ENCODE results near the gene DNAH11. TPM values are rescaled to one million over a fixed set of nuclear protein-coding genes. Genes with fewer than 3 reads are reported as not detected.
"Not testable (repeated sequence)": the region's sequence is repeated elsewhere in the genome, so short reads cannot be mapped to it uniquely, and the experiment has no call there.

The DNAH11 gene
- total RNA-seq, 1 donor from 2014 or later: 0.94 TPM

DNA sequence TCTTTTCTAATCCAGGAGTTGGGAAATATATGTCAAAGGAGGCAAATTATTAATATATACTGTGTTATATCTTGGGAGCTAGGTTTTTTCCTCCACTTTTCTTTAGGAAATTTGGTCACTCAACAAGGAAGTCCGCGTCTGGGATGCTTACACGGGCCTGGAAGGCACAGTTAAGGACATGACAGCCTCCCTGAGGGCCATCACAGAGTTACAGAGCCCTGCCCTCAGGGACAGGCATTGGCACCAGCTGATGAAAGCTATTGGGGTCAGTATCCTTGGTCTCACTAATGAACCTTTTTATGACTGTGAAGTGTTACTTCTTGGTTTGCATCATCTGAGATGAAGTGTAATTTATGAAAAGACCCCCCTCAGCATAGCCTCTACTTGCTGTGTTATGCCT, 74.7 kb downstream of the DNAH11 start:
- no peak for DNase-seq (ENCODE audit: low spot score)

DNA sequence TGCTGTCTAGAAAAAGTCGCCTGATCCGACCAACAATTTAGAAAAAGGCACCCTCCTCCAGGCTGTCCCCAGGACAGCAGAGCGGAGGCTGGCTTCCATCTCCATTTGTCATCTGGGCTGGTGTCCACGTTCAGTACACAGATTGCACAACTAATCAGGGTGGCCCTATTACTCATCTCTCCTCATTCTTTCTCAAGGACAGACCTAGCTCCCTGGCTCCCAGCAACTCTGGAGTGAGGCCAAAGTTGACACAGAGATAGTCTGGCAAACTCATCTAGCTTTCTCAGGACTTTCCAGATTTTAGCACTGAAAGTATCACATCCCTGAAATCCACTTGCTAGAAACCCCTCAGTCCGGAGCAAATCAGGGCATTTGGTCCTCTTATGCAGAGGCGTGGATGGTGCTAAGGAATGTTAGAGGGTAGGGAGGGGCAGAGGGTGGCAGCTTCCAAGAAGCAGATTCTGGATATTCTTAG, 75.1 kb downstream of the DNAH11 start:
- no peak for DNase-seq (ENCODE audit: low spot score)

DNA sequence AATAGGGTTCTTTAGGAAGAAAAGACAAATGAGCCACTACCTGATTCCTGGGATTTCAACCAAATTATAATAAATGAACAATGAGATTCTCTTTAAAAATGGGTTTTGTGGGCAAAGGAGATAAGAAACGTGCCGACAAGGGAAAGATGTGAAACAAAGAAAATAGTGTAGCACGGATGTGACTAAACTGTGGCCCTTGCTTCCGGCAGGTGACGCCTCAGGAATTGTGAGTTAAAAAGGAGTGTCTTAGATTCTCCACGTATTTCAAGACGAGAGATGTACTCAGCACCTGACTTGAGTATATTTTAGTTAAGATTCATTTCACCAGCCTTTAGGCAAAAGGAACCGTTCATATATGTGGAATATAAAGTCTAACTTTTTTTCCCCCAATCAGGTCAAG, 75.9 kb downstream of the DNAH11 start:
- DNase-seq (ENCODE audit: low spot score): no peak

DNA sequence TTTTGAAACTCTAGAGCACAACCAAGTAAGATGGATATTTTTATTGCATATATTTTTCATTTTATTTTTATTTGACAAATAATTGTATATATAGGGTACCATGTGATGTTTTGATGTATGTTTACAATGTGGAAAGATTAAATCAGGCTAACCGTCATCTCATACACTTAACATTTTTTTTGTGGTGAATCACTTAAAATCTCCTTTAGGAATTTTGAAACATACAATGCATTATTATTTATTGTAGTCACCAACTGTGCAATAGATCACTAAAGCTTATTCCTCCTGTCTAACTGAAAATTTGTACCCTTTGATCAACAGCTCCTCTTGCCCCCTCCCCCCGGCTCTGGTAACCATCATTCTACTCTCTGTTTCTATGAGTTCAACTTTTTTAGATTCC, 77.2 kb downstream of the DNAH11 start:
- no peak for DNase-seq (ENCODE audit: low spot score)

DNA sequence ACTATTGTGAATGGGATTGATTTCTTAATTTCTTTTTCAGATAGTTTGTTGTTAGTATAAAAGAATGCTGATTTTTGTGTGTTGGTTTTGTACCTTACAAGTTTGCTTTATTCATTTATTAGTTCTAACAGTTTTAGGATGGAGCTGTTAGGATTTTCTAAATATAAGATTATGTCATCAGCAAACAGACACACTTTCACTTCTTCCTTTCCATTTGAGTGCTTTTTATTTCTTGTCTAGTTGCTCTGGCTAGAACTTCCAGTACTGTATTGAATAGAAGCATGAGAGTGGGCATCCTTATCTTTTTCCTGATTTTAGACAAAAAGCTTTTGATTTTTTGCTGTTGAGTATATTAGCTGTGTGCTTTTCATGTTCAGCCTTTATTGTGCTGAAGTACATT, 81.5 kb downstream of the DNAH11 start:
- no peak for DNase-seq (ENCODE audit: low spot score)

DNA sequence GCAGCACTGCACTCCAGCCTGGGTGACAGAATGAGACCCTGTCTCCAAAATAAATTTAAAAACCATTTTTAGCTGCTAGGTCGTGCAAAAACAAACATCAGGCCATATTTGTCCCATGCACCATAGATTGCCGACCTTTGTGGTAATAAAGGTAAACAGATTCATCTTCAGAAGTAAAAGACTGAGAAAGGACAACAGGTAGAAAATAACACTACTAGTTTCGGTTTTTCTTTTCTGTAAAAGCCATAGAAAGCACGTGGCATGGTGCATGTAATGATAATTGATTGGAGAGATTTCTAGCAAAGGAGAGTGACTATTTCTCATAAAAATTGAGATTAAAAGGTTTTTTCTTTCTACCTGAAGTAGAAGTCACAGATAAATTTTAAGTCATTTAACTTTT, 93.9 kb downstream of the DNAH11 start:
- DNase-seq (ENCODE audit: low spot score): no peak

DNA sequence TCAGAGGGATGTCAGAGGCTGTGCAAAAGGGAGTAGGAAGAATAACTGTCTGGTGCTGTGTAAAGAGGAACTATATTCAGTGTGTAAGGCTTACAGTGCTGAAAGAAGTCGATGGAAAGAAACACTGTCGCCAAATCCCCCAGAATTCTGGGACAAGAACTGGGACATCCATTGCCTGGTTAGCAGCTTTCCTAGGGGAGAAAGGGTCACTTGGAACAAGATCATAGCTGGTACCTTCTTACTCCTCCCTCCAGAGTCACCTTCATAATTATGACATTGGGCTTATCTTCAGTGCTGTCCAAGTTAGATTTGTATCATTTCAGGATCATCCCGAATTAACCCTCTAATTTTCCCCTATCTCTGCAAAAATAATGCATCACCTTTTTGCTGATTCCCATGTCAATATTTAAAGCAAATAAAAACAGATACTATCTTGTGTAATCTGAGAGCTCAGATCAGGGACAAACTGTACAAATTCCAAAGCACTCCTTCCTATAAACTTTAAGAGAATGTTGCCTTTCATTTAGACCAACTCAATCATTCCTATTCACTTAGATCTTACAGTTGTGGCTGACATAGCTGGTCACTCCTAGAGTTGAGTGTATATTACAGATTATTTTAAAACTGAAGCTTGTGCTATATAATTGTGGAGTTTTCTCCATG, 96.5 kb downstream of the DNAH11 start:
- DNase-seq (ENCODE audit: low spot score): no peak

DNA sequence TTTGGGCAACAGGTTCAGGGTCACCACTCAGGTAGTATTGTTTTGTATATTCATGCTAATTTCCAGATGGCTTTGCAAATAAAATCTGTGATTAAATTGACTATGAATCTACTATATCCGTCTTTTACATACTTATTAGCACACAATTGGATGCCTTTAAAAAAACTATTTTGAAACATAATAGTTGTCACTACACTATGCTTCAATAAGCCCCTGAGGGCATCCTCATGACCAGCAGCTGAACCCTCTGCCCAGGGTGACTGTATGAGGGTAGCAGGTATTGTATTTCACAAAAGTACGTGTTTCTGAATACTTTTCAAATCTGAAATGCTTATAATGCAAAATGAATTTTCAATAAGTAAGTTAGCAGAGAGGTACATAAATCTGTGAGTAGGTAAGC, 97.3 kb downstream of the DNAH11 start:
- DNase-seq (ENCODE audit: low spot score): no peak

DNA sequence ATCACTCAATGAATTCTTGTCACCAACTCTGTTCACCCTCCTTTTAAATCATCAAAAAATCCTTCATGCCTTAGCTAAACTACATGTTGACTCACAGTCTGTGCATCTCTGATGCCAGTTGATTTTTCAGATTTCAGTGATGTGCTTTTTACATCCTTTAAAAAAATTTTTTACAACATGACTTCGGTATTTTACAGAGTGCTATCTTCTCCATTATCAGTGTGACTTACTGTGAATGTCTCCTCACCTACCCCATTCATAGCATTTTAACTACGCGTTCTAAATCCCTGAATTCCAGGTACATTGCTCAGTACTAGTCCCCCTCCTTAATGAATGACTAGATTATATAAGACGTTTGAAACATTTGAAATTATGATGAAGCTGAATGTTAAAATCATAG, 98.7 kb downstream of the DNAH11 start:
- no peak for DNase-seq (ENCODE audit: low spot score)

DNA sequence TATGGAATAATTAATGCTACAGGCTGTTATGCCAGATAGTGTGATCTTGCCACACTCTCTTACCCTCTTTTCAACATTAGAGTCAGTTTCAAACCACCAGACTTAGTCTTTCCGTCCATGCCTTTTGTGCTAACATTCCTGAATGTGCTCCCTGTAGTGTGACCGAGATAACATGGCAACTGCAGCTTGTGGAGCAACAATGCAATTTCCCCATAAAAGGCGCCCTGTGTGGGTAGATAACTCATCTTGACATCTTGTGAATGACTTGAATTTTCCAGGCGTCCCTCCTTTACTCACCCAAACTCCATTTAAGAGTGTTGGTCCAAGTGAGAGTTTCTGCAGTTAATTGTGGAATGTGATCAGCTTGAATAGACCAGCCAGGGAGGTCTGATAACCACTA, 99.6 kb downstream of the DNAH11 start:
- no peak for DNase-seq (ENCODE audit: low spot score)

DNA sequence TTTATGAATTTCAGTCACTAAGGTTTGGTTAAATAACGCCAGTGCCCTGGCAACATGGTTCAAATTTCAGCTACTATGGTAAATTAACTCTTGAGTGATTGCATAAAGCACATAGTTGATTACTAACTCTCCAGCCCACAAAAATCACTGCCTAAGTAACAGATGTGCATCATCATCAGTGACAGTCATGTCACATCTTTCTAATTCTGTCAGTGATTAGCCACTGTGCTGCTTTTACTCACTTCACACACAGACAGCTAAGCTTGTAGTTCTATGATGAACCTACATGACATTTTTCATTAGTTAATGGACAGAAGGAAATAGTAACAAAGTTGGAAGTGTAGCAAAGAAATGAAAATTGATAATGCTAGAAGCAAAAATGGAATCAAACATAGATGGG, 108.9 kb downstream of the DNAH11 start:
- DNase-seq (ENCODE audit: low spot score): no peak

DNA sequence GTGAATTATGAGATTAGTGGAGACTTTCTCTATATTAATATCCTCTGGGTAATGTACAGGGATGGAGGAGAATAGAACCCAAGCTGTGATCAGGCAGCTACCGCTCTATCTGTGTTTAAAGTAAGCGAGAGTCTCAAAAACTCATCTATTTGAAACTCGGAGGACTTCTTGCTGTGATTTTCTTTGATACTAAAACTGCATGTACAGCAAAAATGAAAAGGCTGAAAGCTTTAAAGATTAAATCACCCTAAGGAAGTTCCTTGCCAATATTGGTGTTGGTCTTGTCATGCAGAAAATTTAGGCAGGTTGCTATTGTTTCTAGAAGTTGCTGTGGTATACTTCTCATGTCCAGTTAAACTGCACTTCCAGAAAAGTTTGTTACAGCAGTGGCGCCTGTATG, 110.8 kb downstream of the DNAH11 start:
- no peak for DNase-seq (ENCODE audit: low spot score)

DNA sequence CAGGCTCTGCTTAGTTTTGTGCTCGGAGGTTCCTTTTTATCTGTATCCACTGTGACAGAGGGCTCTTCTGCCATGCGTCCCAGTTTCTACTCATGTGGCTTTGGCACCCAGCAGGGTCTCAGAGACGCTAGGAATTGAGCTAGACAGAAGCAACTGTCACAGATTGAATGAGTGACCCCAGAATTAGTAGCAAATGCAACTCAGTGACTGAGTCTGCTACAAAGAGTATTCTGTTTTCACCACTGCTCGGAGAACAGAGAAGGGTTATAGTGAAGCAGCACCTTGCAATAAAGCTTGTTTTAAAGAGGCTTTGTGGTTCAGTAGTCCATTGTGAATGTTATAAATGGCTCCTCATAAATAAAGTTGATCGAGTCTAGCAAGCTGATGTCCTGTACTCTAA, 113.2 kb downstream of the DNAH11 start:
- DNase-seq (ENCODE audit: low spot score): no peak

DNA sequence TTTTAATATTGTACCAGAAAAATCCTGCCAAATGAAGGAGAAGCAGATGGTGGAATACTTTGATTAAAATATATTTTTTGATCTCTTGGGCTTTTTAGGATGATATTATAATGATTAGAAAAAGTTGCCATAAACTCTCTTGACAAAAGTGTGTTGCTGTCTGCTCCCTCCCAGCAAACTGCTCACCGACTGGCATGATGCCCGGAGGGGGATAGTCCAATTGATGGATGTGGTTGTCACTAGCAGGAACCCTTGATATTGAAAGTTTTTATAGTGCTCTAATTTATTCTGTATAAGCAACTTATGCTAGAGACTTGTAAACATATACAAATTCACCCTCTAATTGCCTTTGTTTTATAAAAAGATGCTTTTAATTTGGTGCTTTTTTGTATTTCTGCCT, 114.0 kb downstream of the DNAH11 start:
- no peak for DNase-seq (ENCODE audit: low spot score)

DNA sequence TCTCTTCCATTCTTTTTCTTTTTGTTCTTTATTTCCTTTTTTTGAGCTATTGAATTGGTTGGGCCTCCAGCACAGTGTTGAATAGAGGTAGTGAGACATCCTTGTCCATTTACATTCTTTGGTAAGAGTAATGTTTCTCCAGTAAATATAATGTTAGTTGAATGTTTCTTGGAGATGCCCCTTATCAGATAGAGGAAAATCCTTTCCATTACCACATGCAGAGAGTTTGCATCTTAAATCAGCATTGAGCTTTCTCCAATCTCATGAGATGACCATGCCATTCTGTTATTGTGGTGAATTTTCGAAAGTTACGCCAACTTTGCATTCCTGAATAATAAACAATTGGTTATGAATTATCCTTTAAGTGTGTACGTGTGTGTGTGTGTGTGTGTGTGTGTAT, 127.7 kb downstream of the DNAH11 start:
- DNase-seq (ENCODE audit: low spot score): no peak

DNA sequence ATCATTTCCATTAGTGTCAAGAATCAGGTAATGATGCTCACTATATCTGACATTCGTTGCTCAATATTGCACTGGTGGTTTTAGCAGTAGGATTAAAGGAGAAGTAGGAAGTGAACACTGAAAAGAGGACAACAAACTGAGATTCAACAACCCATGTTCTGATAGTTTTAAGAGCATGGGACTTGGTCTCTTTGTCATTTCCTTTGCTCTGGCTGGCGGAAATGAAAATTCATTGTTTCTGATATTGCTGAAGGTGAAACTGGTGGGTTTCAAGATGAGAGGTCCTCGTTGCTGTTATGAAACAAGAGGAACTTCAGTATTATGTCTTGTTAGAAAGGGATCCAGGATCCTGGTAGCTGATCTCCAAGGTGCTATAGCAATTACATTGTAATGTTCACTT, 129.0 kb downstream of the DNAH11 start:
- no peak for DNase-seq (ENCODE audit: low spot score)

DNA sequence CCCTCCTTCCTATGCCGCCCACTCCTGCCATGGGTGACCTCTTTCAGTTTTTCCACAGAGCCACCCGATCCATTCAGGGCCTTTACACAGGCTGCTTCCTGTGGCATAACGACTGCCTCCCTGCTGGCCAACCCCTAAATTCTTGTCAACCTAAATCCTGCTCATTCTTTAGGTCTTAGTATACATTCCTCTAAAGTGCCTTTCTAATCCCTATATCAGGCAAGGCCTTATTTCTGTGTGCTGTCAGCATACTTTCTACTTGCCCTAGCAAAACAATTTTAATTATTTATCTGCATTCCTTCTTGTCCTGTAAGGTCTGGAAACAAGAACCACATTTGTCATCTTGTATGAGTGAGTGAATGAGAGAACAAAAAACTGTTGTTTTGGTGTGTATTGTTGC, 132.4 kb downstream of the DNAH11 start:
- DNase-seq (ENCODE audit: low spot score): no peak

DNA sequence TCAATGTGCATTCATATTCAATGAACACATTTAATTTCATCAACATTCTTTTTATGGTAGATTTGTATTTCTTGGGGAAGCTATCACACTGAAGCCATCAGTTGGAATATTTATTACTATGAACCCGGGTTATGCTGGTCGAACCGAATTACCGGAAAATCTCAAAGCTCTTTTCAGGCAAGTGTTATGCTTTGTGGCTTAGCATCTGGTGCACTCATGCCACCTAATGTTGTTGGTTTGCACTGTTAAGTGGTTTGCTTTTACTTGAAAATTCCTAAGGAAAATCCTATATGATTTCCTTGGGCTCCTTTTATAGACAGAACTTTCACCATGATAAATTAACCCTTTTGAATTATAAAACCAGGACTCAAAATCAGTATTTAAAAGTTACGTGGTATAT, 147.9 kb downstream of the DNAH11 start:
- DNase-seq (ENCODE audit: low spot score): no peak

DNA sequence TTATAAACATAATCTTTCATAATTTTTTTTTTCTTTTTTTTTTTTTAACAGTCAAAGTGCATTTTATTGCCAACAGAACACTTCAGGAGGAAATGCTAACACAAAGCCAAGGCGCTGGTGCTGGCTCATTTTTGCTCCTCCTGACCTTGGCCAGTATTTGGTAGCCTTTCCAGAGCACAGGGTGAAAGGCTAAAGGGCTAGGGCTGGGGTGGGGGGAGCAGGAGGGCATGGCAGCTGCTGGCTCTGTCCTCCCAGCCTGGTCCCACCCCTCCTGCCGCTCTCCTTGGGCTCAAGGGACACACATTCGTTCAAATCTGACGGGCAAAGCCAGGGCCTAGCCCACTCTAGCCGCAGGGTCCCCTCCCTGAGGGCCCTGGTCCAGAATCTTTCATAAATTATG, 148.3 kb downstream of the DNAH11 start:
- DNase-seq (ENCODE audit: low spot score): not testable (repeated sequence)

DNA sequence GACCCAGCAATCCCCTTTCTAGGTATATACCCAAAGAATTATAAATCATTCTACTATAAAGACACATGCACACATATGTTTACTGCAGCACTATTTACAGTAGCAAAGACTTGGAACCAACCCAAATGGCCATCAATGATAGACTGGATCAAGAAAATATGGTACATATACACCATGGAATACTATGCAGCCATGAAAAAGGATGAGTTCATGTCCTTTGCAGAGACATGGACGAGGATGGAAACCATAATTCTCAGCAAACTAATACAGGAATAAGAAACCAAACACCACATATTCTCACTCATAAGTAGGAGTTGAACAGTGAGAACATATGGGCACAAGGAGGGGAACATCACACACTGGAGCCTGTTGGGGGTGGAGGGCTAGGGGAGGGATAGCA, 157.7 kb downstream of the DNAH11 start:
- not testable (repeated sequence) for DNase-seq (ENCODE audit: low spot score)

DNA sequence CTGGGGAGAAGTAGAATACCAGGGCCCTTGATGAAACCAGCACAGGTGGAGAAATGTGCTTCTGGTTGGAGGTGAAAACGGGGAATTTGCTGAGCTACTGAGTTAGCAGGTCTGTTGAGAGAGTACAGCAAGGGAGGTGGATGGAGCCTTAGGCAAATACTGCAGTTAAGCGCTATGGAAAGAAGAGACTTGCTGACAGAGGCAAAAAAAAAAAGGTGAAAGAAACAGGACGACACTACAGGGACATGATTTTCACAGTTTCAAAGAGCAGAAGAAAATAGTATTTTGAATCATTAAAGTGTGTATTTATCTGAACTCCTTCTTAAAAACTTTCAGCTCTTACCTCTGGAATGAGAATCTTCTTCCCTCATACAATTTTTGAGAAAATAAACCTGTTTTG, 159.5 kb downstream of the DNAH11 start:
- DNase-seq (ENCODE audit: low spot score): no peak

DNA sequence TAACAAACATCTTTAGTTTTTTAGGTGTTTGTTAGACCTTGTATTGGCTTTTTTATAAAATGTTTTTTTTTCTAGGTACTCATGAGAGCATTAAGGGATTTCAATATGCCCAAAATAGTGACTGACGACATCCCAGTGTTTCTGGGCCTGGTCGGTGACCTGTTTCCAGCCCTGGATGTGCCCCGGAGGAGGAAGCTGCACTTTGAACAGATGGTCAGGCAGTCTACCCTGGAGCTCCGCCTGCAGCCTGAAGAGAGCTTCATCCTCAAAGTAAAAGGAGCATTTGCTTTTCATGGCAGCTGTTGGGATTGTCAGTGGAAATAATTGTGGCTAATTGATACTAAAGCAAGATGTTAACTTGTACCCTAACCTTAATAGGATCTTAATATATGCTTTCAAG, 161.5 kb downstream of the DNAH11 start:
- DNase-seq (ENCODE audit: low spot score): no peak

DNA sequence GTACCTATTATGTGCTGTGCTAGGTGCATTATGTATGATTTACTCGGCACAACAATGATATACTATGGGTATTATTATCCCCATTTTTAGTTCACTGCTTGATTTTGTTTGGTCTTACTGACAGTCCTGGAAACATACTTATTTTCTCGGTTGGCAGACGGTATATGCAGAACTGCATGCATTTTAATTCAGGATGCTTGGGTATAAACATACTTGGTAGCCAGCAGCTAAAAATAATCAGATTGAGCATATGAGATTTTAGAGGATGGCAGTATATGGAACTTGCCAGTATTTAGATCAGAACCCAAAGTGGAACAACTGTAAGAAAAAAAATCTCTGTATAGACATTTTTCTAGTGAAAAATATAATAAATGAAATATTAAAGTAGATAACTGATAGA, 163.3 kb downstream of the DNAH11 start:
- DNase-seq (ENCODE audit: low spot score): no peak

DNA sequence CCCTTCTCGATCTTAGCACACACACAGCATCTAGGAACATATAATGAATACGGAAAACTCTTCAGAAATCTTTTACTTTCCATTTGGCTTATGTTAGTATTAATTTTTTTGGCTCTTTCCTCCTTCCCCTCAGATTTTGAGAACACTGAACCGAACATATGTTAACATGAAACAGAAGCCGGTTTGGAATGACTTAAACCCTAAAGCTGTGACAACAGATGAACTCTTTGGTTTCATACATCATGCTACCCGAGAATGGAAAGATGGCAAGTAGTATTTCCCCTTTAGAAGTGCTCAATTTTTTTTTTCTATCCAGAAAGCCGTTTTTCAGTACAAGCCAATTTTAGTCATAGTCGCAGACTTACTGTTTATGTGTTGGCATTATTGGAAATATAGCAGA, 164.7 kb downstream of the DNAH11 start:
- no peak for DNase-seq (ENCODE audit: low spot score)
